Measurements from ENCODE around the gene SCML2. TPM values are rescaled to one million over a fixed set of nuclear protein-coding genes. Genes with fewer than 3 reads are reported as not detected.
A peak's percentile ranks its signal among the peaks of the same experiment; 100 is the strongest.

Gene SCML2
- total and polyA plus RNA-seq, 2 of the 13 experiments (the other 11 are each of a cell fraction or from before 2014, with no cell fraction given): 5.1 to 7.6 TPM

GRCh38 chrX:18401848-18402213 is 47.3 kb upstream of the SCML2 start:
- H3K27ac ChIP-seq (ENCODE audit: extremely low read length, insufficient read depth, low read length): peak overlapping the region; percentile 92
- peak overlapping the region; percentile 34 to 65 (median 34); a peak in 5 of 6 replicates for H3K4me3 ChIP-seq (replicated peaks in 1 of 3; ENCODE audit: insufficient read depth in 1 of 3, low read depth in 2 of 3, low read length in 3 of 3)
- peak; percentile 62 for ATAC-seq
- peak overlapping the region; percentile 63 for H2AFZ ChIP-seq (ENCODE audit: low read length)
- no peaks in the 10 kb centered on the region for H3K27me3 ChIP-seq (ENCODE audit: control insufficient read depth in 1 of 2, insufficient read depth in 2 of 2, low read length in 2 of 2)
- in situ Hi-C loops (cut with HindIII; ENCODE audit: extremely low pct_ligation_motif_present, low pct_unique_long_range_greater_than_20kb) (no loop called here), intact Hi-C loops (cut with micrococcal nuclease; ENCODE audit: unreplicated experiment) (no loop called here)
- no peaks in the 10 kb centered on the region for H3K79me2 ChIP-seq (ENCODE audit: insufficient read depth, low read length)
- CTCF ChIA-PET (ENCODE audit: low intra/inter-chr PET ratio, low total read pairs): no interaction called here
- H3K9me3 ChIP-seq (ENCODE audit: low read length): no peaks in the 10 kb centered on the region
- peak overlapping the region; percentile 83 for H3K4me2 ChIP-seq (ENCODE audit: low read depth, low read length)
- 0% methylated on average over 3 of the region's 4 CpGs for WGBS (ENCODE audit: low lambda C conversion rate)
- DNase-seq (ENCODE audit: low spot score): no peak
- peaks cover 51% of the 10 kb centered on the region for H3K4me1 ChIP-seq (ENCODE audit: insufficient read depth, low read length)
- POLR2A ChIA-PET: interaction anchor here (1.0 kb wide), 1 partner anchor 582 kb away, joined by 3 read pairs; the partner anchor contains the start of gene PHKA2
- BruUV-seq (replicated peaks): no TSS peak
- no peaks in the 10 kb centered on the region for H4K20me1 ChIP-seq (ENCODE audit: insufficient read depth, low read length)
- no peaks in the 10 kb centered on the region for H3K36me3 ChIP-seq (replicated peaks in 1 of 2; ENCODE audit: control insufficient read depth in 1 of 2, insufficient read depth in 2 of 2, low read length in 2 of 2)
- FAIRE-seq: no peak
- peak overlapping the region; percentile 46 for H3K9ac ChIP-seq (ENCODE audit: insufficient read depth, low read depth, low read length)
- TF ChIP-seq TARDBP (CRISPR knock-in tag; IDR thresholded peaks at IDR 0.05) (0 out of 2 replicates have a peak, but pooled peaks have one; percentile 20), RCOR2 (CRISPR knock-in tag; IDR thresholded peaks at IDR 0.05) (no peak), ZNF749 (CRISPR knock-in tag; IDR thresholded peaks at IDR 0.05; ENCODE audit: borderline replicate concordance) (no peak), ZNF790 (CRISPR knock-in tag; IDR thresholded peaks at IDR 0.05; ENCODE audit: borderline replicate concordance) (no peak), GATAD1 (CRISPR knock-in tag; IDR thresholded peaks at IDR 0.05) (no peak), NR2F1 (CRISPR knock-in tag; IDR thresholded peaks at IDR 0.05) (peak; percentile 13 to 36; a peak in 1 of 4 replicates), POGZ (CRISPR knock-in tag; IDR thresholded peaks at IDR 0.05) (no peak), NR2C2 (CRISPR knock-in tag; IDR thresholded peaks at IDR 0.05; ENCODE audit: borderline replicate concordance) (0 out of 2 replicates have a peak, but pooled peaks have one; percentile 39), CCDC6 (CRISPR knock-in tag; IDR thresholded peaks at IDR 0.05) (no peak), ZNF891 (CRISPR knock-in tag; IDR thresholded peaks at IDR 0.05) (no peak), ZNF205 (CRISPR knock-in tag; IDR thresholded peaks at IDR 0.05) (no peak), CBX1 (IDR thresholded peaks at IDR 0.05; ENCODE audit: low read depth) (no peak), LCORL (IDR thresholded peaks at IDR 0.05) (no peak), LCORL (CRISPR knock-in tag; IDR thresholded peaks at IDR 0.05) (0 out of 2 replicates have a peak, but pooled peaks have one; percentile 26), TCF7 (IDR thresholded peaks at IDR 0.05; ENCODE audit: low read depth) (peak; percentile 49; the same call in 1 of the 2 replicates), REXO4 (CRISPR knock-in tag; IDR thresholded peaks at IDR 0.05; ENCODE audit: borderline replicate concordance) (no peak), BRF2 (CRISPR knock-in tag; IDR thresholded peaks at IDR 0.05) (no peak), CREM (IDR thresholded peaks at IDR 0.05) (0 out of 2 replicates have a peak, but pooled peaks have one; percentile 20), CREM (CRISPR knock-in tag; IDR thresholded peaks at IDR 0.05) (no peak), KLF12 (CRISPR knock-in tag; IDR thresholded peaks at IDR 0.05; ENCODE audit: borderline replicate concordance) (no peak), PHF21A (CRISPR knock-in tag; IDR thresholded peaks at IDR 0.05) (0 out of 2 replicates have a peak, but pooled peaks have one; percentile 15), EP300 (IDR thresholded peaks at IDR 0.05; ENCODE audit: low read depth in 2 of 2, low read length in 2 of 2) (peak in 1 of 2 experiments; percentile 60; a peak in 1 of 4 replicates), EP300 (CRISPR knock-in tag; IDR thresholded peaks at IDR 0.05; ENCODE audit: borderline replicate concordance) (no peak), ZKSCAN1 (IDR thresholded peaks at IDR 0.05; ENCODE audit: low read length) (no peak), PRDM4 (CRISPR knock-in tag; IDR thresholded peaks at IDR 0.05; ENCODE audit: borderline replicate concordance) (no peak)

Measured in HepG2 (cell line).